ENCODE results near the gene SLC35B1.
"Not testable (repeated sequence)": the region's sequence is repeated elsewhere in the genome, so short reads cannot be mapped to it uniquely, and the experiment has no call there.

SLC35B1 gene

GRCh38 chr17:49674507-49674906 is 33.3 kb downstream of the SLC35B1 start:
- DNase-seq, result no peak

DNA sequence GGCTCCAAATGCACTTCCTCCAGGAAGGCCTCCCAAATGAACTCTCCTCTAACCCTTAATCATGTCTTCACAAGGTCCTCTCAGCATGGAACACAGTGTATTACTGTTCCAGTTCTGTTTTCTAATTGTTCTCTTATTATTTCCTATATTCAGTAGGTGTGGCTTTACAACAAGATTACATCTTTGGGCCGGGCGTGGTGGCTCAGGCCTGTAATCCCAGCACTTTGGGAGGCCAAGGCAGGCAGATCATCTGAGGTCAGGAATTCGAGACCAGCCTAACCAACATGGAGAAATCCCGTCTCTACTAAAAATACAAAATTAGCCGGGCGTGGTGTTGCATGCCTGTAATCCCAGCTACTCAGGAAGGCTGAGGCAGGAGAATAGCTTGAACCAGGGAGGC is 34.1 kb downstream of the SLC35B1 start:
- DNase-seq, result not testable (repeated sequence)

DNA sequence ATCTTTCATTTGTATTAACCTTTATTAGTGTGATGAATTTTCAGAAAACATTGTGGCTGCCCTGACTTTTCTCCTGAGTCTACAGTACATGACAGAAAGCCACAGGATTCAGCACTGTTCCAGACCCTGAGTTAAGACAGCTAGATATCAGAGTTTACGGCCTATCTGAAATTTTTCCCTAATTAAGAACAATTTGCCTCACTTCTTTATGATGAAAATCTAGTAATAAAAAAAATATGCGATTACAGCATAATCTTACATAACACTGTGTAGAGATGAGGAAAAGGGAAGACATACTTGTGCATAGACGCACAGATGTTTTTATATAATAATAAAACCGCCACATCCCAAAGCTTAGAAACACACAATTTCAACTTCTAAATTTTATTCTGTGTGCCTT is 37.1 kb downstream of the SLC35B1 start:
- no peak for DNase-seq

DNA sequence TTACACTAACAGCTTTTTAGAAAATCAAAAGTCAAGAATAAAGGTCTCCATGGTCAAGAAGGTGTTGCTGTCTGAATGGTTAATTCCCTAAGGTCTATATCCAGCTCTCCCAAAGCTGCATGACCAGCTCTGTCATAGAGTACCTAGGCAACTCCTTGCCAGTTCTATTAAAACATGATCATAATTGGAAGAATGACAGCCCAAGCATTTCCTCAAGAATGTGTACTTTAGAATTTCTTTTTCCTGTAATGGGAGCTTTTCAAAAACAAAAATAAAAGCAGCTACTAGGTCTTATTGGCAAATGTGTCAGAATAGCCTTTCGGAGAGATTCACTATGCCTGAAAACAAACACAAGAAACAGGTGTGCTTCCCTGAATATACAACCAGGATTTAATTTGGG is 37.8 kb downstream of the SLC35B1 start:
- DNase-seq, result no peak

- DNase-seq, result no peak
These were observed 39.9 kb downstream of the SLC35B1 start for GRCh38 chr17:49667854-49668253.

DNA sequence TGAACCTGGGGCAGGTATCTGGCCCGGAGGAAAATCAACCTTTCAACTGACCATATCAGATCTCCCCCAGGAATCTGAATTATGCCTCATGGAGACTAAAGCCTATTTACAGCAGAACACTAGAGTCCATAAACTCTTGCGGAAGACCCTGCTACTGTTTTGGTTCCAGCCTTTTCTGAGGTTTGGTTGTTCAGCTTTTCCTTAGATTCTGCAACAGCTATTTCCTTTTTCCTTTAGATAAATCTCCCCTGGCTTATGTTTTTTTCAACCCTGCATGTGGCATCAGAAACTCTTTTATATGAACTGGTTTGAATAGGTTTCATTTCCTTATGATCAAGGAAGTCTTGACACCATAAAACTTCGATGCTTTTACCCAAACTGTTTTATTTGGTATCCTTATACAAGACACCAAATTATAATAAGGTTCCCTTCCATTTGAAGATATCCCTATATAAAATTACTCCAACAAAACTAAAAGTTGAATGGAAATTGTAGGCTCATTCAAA is 43.0 kb downstream of the SLC35B1 start:
- DNase-seq, result no peak

DNA sequence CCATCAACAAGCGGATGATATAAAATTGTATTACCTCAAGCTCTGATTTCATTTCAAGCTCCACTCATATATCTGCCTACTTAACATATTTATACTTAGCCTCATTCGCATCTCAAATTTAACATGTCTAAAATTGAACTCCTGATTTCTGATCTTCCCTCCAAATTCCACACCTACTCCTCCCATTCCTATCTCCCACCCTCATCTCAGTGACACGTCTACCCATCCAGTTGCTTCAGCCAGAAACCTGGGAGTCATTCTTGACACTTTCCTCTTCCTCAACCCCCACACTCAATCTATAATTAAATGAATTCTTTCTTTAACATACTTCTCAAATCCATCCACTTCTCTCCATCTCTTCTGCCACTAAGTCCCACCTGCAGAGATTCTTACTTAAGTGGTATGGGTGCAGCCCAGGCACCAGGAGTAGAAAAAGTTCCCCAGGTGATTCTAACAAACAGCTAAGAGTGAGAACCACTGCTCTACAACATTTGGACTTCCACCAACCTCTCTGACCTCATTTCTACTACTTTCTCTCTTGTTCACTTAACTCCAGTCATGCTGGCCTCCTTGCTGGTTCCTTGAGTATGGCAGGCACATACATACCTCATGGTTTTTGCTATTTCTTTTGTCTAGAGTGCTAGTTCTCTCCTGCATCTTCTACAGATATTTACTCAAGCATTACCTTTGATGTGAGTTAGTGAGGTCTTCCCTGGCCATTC is 47.9 kb downstream of the SLC35B1 start:
- no peak for DNase-seq

DNA sequence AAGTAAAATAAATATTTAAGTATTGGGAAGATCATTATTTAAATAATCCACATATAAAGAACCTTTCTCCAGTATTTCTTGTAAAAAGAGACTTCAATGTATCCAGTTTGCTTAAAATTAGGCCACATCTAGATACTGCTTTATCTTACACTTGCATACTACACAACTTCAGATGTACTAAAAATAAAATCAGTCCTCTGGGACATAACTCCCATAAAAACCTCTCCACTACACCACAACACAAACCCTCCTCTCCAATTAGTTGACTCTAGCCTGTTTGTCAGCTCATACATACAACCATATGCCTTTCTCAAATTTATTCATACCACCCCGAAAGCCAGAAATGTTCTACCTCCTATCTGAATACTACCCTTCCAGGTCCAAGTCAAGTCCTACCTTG is 51.5 kb downstream of the SLC35B1 start:
- no peak for DNase-seq

Data from right kidney (tissue), 1 donor.